Stimulated activated CD4-positive, alpha-beta T cell treated with anti-CD3 and anti-CD28 coated beads, Interleukin-15, amount 100 ng/mL, for 48 hours (primary cell): Measurements from ENCODE around the gene KIF3C.

ENCODE experiments used
- DNase-seq, 2 donors: peaks; one replicate each; pipeline ENCODE4 v3.0.0-alpha.2; 2020; ENCODE audit warnings: low read depth in 2 of 2

KIF3C gene

DNA sequence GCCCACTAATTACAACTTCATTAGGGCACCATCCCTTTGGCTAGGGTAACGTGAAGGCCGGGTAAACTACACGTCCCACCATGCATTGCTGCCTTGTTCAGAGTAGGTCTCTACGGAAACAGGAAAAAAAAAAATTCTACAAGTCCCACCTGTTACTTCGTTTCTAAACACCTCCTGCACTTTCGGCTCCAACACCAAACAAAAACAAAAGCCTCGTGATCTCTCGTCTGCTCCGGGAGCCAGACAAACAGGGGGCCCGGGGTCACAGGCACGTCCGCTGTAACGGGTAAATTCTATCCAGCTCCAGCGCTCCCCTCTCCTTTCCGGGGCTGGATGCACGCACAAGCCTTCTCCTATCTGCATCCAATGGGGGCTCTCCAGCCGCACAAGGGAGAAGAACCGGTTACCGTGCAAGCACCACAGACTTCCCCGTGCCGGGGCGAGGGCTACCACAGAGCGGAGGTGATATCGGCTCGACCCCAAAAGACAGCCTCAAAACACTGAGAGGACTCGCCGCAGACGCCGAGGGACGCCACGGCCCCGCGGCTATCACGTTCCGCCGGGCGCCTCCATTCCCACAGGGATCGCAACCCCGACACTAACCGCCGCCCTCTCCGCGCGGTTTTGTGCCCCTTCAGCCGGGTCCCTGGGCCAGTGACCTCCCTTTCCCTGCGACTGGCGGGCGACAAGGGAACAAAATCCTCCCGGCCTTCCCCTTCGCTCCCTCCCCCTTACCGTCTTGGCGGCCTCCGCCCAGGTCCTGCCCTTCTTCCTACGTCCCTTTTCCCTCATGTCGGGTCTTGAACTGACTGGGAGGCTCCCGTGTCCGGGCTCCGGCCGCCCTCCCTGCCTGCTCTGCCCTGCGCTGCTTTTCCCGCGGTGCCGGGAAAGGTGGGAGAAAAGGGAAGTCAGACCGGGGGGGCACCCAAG lies 104.6 kb downstream of the KIF3C start:
- DNase-seq, result peak; percentile 31 to 33
